GM12878 (cell line): ENCODE measurements around the gene GRK2. TPM values are rescaled to one million over a fixed set of nuclear protein-coding genes. Genes with fewer than 3 reads are reported as not detected.

Experiments used
- ATAC-seq: fragments of 200-7000 bp; cut with Tn5 transposase; 3 replicates; pipeline ENCODE4 v1.9.1; 2020; ENCODE audit warnings: mild to moderate bottlenecking, moderate library complexity
- BruUV-seq: library from RNA; stranded (reverse); fragments of 400-500 nt; replicated peaks from 2 replicates; lab custom pipeline; 2021; lab: Mats Ljungman, UMichigan
- CTCF ChIA-PET: fragments of 300-600 bp; sonication (Branson Sonifier 250); formaldehyde crosslinking; extraction: SDS; loops from one replicate; lab custom pipeline; 2021; ENCODE audit warnings: inconsistent platforms; lab: Yijun Ruan, JAX
- POLR2A ChIA-PET: fragments of 350-600 bp; formaldehyde crosslinking; extraction: SDS; loops from one replicate; lab custom pipeline; 2021; ENCODE audit warnings: inconsistent platforms; lab: Charles Lee
- RAD21 ChIA-PET: fragments of 300-600 bp; sonication (Branson Sonifier 250); formaldehyde crosslinking; loops from one replicate; lab custom pipeline; 2023; ENCODE audit warnings: antibody characterized with exemption; ENCODE audit not compliant: unreplicated experiment; lab: Charles Lee
- SMC1A ChIA-PET: fragments of 300-600 bp; sonication (Branson Sonifier 250); formaldehyde crosslinking; loops from one replicate; lab custom pipeline; 2023; ENCODE audit not compliant: unreplicated experiment, uncharacterized antibody; lab: Charles Lee
- DNase-seq: peaks from one replicate; pipeline ENCODE4 v3.0.0-alpha.2; 2011; ENCODE audit warnings: low read depth, low spot score
- FAIRE-seq: peaks from 3 replicates; lab custom pipeline; 2011; peaks lifted over from hg19 to GRCh38; lab: Jason Lieb, UNC
- H2AFZ ChIP-seq: 2 replicates; pipeline ENCODE4 v1.6.0; 2011; ENCODE audit warnings: low read depth, low read length, control low read depth; ENCODE audit not compliant: control insufficient read depth
- H3K27ac ChIP-seq: 2 replicates; pipeline ENCODE4 v1.5.1; 2011; ENCODE audit warnings: control low read depth; ENCODE audit not compliant: control insufficient read depth, insufficient read depth
- H3K27me3 ChIP-seq, 2 experiments: replicated peaks in 1 of 2; 2 replicates each; pipeline versions ENCODE4 v1.6.0 to v1.6.1; 2011; ENCODE audit warnings: low read length in 1 of 2; ENCODE audit not compliant: control insufficient read depth in 2 of 2, insufficient read depth in 2 of 2
- H3K36me3 ChIP-seq, 2 experiments: 2 replicates each; pipeline ENCODE4 v1.5.1; 2011; ENCODE audit warnings: low read length in 1 of 2; ENCODE audit not compliant: control insufficient read depth in 2 of 2, insufficient read depth in 2 of 2
- H3K4me1 ChIP-seq: 2 replicates; pipeline ENCODE4 v1.6.1; 2011; ENCODE audit warnings: mild to moderate bottlenecking, low read length, moderate library complexity, mixed read lengths; ENCODE audit not compliant: control insufficient read depth, insufficient read depth
- H3K4me2 ChIP-seq: 2 replicates; pipeline ENCODE4 v1.6.0; 2011; ENCODE audit warnings: control low read depth; ENCODE audit not compliant: control insufficient read depth, insufficient read depth
- H3K4me3 ChIP-seq: fragments of 200-600 bp; sonication (generic); 2 replicates; pipeline ENCODE4 v1.5.1; 2016
- H3K79me2 ChIP-seq: 2 replicates; pipeline ENCODE4 v1.6.0; 2011; ENCODE audit warnings: low read length; ENCODE audit not compliant: control insufficient read depth, insufficient read depth
- H3K9ac ChIP-seq: 2 replicates; pipeline ENCODE4 v1.8.0; 2011; ENCODE audit warnings: low read length, control low read depth, mixed read lengths; ENCODE audit not compliant: control insufficient read depth, insufficient read depth
- H3K9me3 ChIP-seq: replicated peaks from 3 replicates; pipeline ENCODE4 v1.5.1; 2011; ENCODE audit warnings: mild to moderate bottlenecking, low read length; ENCODE audit not compliant: control insufficient read depth, insufficient read depth
- H4K20me1 ChIP-seq: 2 replicates; pipeline ENCODE4 v1.6.0; 2011; ENCODE audit not compliant: control insufficient read depth, insufficient read depth
- BMI1 ChIP-seq: fragments of 450-650 bp; IDR thresholded peaks from 2 replicates; pipeline ENCODE4 v1.6.1; 2016; ENCODE audit warnings: mild to moderate bottlenecking, moderate library complexity, borderline replicate concordance
- CTCF ChIP-seq, 3 experiments: IDR thresholded peaks in 2 of 3; conservative IDR thresholded peaks in 1 of 3; 2 replicates each; pipeline ENCODE4 v1.5.1; 2011; ENCODE audit warnings: low read depth in 3 of 3, low read length in 3 of 3, mild to moderate bottlenecking in 3 of 3, control low read depth in 2 of 3, moderate library complexity in 2 of 3, inconsistent platforms in 1 of 3, mixed read lengths in 1 of 3; ENCODE audit not compliant: control insufficient read depth in 2 of 3, insufficient read depth in 1 of 3; ENCODE audit errors: extremely low read depth in 1 of 3
- HDAC2 ChIP-seq: fragments of 200-600 bp; sonication (generic); IDR thresholded peaks from 2 replicates; pipeline ENCODE4 v1.6.1; 2017
- PAX8 ChIP-seq: fragments of 450-650 bp; IDR thresholded peaks from 2 replicates; pipeline ENCODE4 v1.6.1; 2017; ENCODE audit warnings: mild to moderate bottlenecking, moderate library complexity
- POLR2A ChIP-seq: IDR thresholded peaks from 2 replicates; pipeline ENCODE4 v1.6.1; 2011; ENCODE audit warnings: low read depth, mild to moderate bottlenecking, low read length
- SMAD5 ChIP-seq: IDR thresholded peaks from 2 replicates; pipeline ENCODE4 v1.6.1; 2016; ENCODE audit warnings: antibody characterized with exemption, low read depth
- WGBS: methylation state at CpG from one replicate; pipeline ENCODE4 v1.1.6; 2016; ENCODE audit warnings: low lambda C conversion rate; ENCODE audit not compliant: insufficient replicate concordance, insufficient coverage; ENCODE audit errors: missing lambda C conversion rate; 5-methylcytosine and 5-hydroxymethylcytosine counted together
- in situ Hi-C: fragments of 300-500 bp; cut with MboI; formaldehyde crosslinking; loops from 9 replicates; pipeline ENCODE4 v1.14.3; 2018; ENCODE audit warnings: mixed read lengths
- intact Hi-C: fragments of 100-400 bp; cut with micrococcal nuclease; formaldehyde crosslinking; loops from one replicate; pipeline ENCODE4 v1.14.2; 2022; ENCODE audit not compliant: unreplicated experiment
- polyA plus RNA-seq, 11 experiments: library from polyadenylated mRNA; depleted of rRNA in 4 of 11; unstranded in 6 of 11; stranded (reverse) in 5 of 11; fragments of >200 nt; fragmentation: Nextera tagmentation in 4 of 11; fragmentation: Illumina TruSeq in 1 of 11; extraction: Ambion mirVana in 4 of 11; extraction: Trizol in 1 of 11; gene quantifications; 1 replicate in 1 of 11; 2 replicates in 10 of 11; pipeline versions ENCODE4 v1.2.1 to v1.2.3, GENCODE V29; 2011 to 2016; ENCODE audit warnings: inconsistent platforms in 2 of 11, missing spikeins in 2 of 11, low read depth in 1 of 11
- total RNA-seq, 4 experiments: library from RNA; depleted of rRNA in 3 of 4; stranded (reverse); fragments of >200 nt in 3 of 4; fragmentation: Illumina TruSeq in 1 of 4; extraction: Trizol in 1 of 4; gene quantifications; 2 replicates each; pipeline versions ENCODE4 v1.2.1 to v1.2.3, GENCODE V29; 2013 to 2021
- TF ChIP-seq, protein P1 (sequence below): fragments of 450-650 bp; IDR thresholded peaks from 2 replicates; pipeline ENCODE4 v1.6.1; 2017; ENCODE audit warnings: mild to moderate bottlenecking, low read depth, inconsistent platforms; ENCODE audit not compliant: poor library complexity, severe bottlenecking

Gene GRK2
- total and polyA plus RNA-seq, 10 of the 15 experiments (the other 5 are each of a cell fraction or from before 2014, with no cell fraction given) = 1.0 to 160 (median 66.1) TPM

- no peak for TF ChIP-seq SMAD5
- no peak for TF ChIP-seq HDAC2
- TF ChIP-seq CTCF (IDR thresholded peaks at IDR 0.05 in 2 of 3, conservative IDR thresholded peaks at IDR 0.05 in 1 of 3; ENCODE audit: control insufficient read depth in 2 of 3, extremely low read depth in 1 of 3, insufficient read depth in 1 of 3, low read depth in 3 of 3, low read length in 3 of 3) = peak in 1 of 3 experiments; percentile 17; a peak in 1 of 6 replicates
- no peak for TF ChIP-seq BMI1
- TF ChIP-seq PAX8 = no peak
Measured at GRCh38 chr11:67273260-67273990, 7.2 kb downstream of the GRK2 start (continued).

- no peaks in the 10 kb centered on the region for H3K27me3 ChIP-seq
- no TSS peak for BruUV-seq
- H4K20me1 ChIP-seq = no peaks in the 10 kb centered on the region
- H3K9me3 ChIP-seq = no peaks in the 10 kb centered on the region
- peaks cover 23 to 34% of the 10 kb centered on the region in 2 experiments for H3K36me3 ChIP-seq
- peak overlapping the region; percentile 99 for H3K27ac ChIP-seq
- peak; percentile 33; the same call in 1 of the 2 replicates for TF ChIP-seq POLR2A
- TF ChIP-seq, protein P1, sequence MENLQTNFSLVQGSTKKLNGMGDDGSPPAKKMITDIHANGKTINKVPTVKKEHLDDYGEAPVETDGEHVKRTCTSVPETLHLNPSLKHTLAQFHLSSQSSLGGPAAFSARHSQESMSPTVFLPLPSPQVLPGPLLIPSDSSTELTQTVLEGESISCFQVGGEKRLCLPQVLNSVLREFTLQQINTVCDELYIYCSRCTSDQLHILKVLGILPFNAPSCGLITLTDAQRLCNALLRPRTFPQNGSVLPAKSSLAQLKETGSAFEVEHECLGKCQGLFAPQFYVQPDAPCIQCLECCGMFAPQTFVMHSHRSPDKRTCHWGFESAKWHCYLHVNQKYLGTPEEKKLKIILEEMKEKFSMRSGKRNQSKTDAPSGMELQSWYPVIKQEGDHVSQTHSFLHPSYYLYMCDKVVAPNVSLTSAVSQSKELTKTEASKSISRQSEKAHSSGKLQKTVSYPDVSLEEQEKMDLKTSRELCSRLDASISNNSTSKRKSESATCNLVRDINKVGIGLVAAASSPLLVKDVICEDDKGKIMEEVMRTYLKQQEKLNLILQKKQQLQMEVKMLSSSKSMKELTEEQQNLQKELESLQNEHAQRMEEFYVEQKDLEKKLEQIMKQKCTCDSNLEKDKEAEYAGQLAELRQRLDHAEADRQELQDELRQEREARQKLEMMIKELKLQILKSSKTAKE = no peak
- ATAC-seq (no peak), FAIRE-seq (no peak), DNase-seq (no peak)
- in situ Hi-C loops = no loop called here
- H3K4me2 ChIP-seq = 0 out of 2 replicates have a peak overlapping the region, but pooled peaks have one; percentile 84
- WGBS = 75% methylated on average over 28 of the region's 35 CpGs
- ChIA-PET CTCF (interaction anchor here (1.1 to 1.8 kb wide), 2 partner anchors 42 to 108 kb away, joined by 3 to 6 read pairs; no protein-coding TSS in a partner anchor), POLR2A (interaction anchor here (0.6 to 1.0 kb wide), 2 partner anchors 10 to 127 kb away, joined by 3 to 9 read pairs; partner anchors contain the start of gene PPP1CA), SMC1A (no interaction called here), RAD21 (no interaction called here)
- peaks cover 91% of the 10 kb centered on the region for H3K79me2 ChIP-seq
- intact Hi-C loops = no loop called here
- H3K4me1 ChIP-seq = peaks cover 68% of the 10 kb centered on the region
- H3K4me3 ChIP-seq = no peak overlapping the region
- H2AFZ ChIP-seq = no peak overlapping the region
- no peak overlapping the region; the same call in 1 of the 2 replicates for H3K9ac ChIP-seq
Measured at GRCh38 chr11:67274768-67275605, 8.7 kb downstream of the GRK2 start.
